GM21447 (cell line): ENCODE measurements around the gene UBE2M.
"Not testable (repeated sequence)": the region's sequence is repeated elsewhere in the genome, so short reads cannot be mapped to it uniquely, and the experiment has no call there.

Experiments
- ATAC-seq: cut with Tn5 transposase; IDR thresholded peaks from one replicate; pipeline ENCODE4 v1.9.1; 2021; ENCODE audit not compliant: unreplicated experiment

Gene UBE2M

GRCh38 chr19:58513694-58514563, 44.5 kb downstream of the UBE2M start:
- ATAC-seq, result peak; percentile 64

DNA sequence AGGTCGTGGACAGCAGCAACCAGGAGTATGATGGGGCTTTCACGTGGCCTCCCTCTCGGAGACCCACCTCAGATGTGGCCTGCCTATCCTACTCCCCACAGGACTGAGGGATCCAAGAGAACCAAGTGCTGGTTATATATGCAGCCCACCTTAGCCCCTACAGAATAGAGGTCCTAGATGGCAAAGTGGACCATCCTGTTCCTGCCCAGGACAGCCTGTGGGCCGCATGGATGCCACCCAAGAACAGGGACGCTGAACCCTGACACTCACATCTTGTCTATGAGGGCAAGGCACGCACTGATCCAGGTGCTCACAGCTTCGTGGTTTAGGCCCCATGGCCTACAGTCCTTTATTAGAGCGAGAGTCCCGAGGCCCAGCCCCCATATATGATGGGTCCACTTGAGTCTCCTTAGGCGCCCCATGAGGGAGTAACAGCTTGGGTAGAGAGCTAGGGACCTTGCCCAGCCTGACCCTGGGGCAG, 45.2 kb downstream of the UBE2M start:
- ATAC-seq, result no peak

DNA sequence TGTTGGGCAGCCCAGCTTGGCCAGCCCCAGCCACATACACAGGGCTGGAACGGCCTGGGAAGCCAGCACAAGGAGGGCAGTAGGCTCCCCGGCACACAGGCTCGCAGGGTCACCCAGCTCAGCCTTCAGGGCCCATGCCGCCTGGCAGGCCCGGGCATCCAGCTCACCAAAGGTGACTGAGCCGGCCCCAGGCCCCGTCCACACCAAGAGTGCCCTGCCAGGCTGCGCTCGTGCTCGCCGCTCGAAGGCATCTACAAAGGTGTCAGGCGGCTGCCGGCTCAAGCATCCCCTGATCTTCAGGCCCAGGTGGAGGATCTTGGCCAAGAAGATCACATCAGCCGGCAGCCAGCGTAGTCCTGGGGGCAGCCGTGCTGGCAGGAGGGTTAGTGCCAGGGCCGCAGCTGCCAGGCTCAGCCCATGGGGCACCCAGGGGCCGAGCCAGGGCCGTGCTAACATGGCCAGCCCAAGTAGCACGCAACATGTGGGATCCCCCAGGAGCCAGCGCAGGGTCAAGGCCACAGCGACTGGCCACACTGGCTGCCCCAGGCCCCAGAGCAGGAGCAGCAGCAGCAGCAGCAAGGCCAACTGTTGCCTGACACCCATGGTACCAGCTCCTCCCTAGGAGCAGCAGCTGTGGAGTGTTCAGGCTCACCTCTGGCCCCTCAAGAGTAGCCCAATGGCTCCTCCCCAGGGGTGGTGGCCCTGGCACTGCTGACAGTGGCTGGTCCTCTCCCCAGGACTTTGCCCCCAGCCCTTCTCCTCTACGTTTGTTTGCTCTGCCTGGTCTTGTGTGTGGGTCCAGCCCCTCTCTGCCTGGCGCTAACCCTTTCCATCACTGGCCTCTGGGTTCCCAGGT, 46.8 kb downstream of the UBE2M start, which contains the start of gene SLC27A5:
Gene SLC27A5 (minus strand): TSS at position 640 of the 856 bp plus-strand sequence. CDS start 37 bp downstream, at position 603.
- ATAC-seq, result no peak

GRCh38 chr19:58510084-58510862, 48.1 kb downstream of the UBE2M start:
- no peak for ATAC-seq

- ATAC-seq, result no peak
Measured at GRCh38 chr19:58509731-58510083, 48.7 kb downstream of the UBE2M start.

GRCh38 chr19:58507602-58508223, 50.7 kb downstream of the UBE2M start:
- not testable (repeated sequence) for ATAC-seq
